DND-41 (cell line): ENCODE measurements around the gene POGLUT3.

Experiments
- ATAC-seq: fragments of 200-7000 bp; cut with Tn5 transposase; 3 replicates; pipeline ENCODE4 v1.9.1; 2021; ENCODE audit warnings: low read depth; ENCODE audit not compliant: insufficient read depth
- DNase-seq: peaks from one replicate; pipeline ENCODE4 v3.0.0-alpha.2; 2020
- H2AFZ ChIP-seq: 2 replicates; pipeline ENCODE4 v1.6.0; 2012; ENCODE audit warnings: low read depth, low read length
- H3K27ac ChIP-seq: 2 replicates; pipeline ENCODE4 v1.5.1; 2012; ENCODE audit warnings: low read length, inconsistent platforms
- H3K27me3 ChIP-seq: fragments of 200-600 bp; sonication (generic); 2 replicates; pipeline ENCODE4 v1.6.0; 2012; ENCODE audit warnings: low read length, mild to moderate bottlenecking, inconsistent platforms; ENCODE audit not compliant: insufficient read depth, poor library complexity
- H3K36me3 ChIP-seq: 2 replicates; pipeline ENCODE4 v1.5.1; 2012; ENCODE audit warnings: low read length, inconsistent platforms; ENCODE audit not compliant: insufficient read depth
- H3K4me1 ChIP-seq: 2 replicates; pipeline ENCODE4 v1.5.1; 2012; ENCODE audit warnings: mild to moderate bottlenecking, low read length; ENCODE audit not compliant: insufficient read depth
- H3K4me2 ChIP-seq: 2 replicates; pipeline ENCODE4 v1.6.0; 2012; ENCODE audit warnings: mild to moderate bottlenecking, moderate library complexity, low read length, inconsistent platforms; ENCODE audit not compliant: insufficient read depth
- H3K4me3 ChIP-seq, 2 experiments: fragments of 200-600 bp in 1 of 2; shearing (Covaris generic) in 1 of 2; 2 replicates each; pipeline ENCODE4 v1.5.1; 2012 to 2016; ENCODE audit warnings: inconsistent platforms in 2 of 2, low read length in 2 of 2, mild to moderate bottlenecking in 2 of 2, low read depth in 1 of 2, moderate library complexity in 1 of 2
- H3K79me2 ChIP-seq: 2 replicates; pipeline ENCODE4 v1.6.0; 2012; ENCODE audit warnings: low read length, inconsistent platforms; ENCODE audit not compliant: insufficient read depth
- H3K9ac ChIP-seq: 2 replicates; pipeline ENCODE4 v1.6.0; 2012; ENCODE audit warnings: low read depth, mild to moderate bottlenecking, inconsistent platforms, low read length, moderate library complexity
- H3K9me3 ChIP-seq: 2 replicates; pipeline ENCODE4 v1.5.1; 2012; ENCODE audit warnings: low read length, moderate library complexity, mild to moderate bottlenecking, inconsistent platforms; ENCODE audit not compliant: insufficient read depth, severe bottlenecking
- H4K20me1 ChIP-seq: 2 replicates; pipeline ENCODE4 v1.6.0; 2012; ENCODE audit warnings: low read length; ENCODE audit not compliant: insufficient read depth
- EZH2 ChIP-seq: IDR thresholded peaks from 3 replicates; pipeline ENCODE4 v1.6.1; 2012; ENCODE audit warnings: borderline replicate concordance, low read depth, mild to moderate bottlenecking, moderate library complexity, low read length, inconsistent platforms; ENCODE audit not compliant: severe bottlenecking
- TF ChIP-seq, protein P1 (sequence below): IDR thresholded peaks from 2 replicates; pipeline ENCODE4 v1.5.1; 2012; ENCODE audit warnings: borderline replicate concordance, low read length, moderate library complexity, mild to moderate bottlenecking; ENCODE audit not compliant: poor library complexity, severe bottlenecking; ENCODE audit errors: extremely low read depth

Gene POGLUT3

DNA sequence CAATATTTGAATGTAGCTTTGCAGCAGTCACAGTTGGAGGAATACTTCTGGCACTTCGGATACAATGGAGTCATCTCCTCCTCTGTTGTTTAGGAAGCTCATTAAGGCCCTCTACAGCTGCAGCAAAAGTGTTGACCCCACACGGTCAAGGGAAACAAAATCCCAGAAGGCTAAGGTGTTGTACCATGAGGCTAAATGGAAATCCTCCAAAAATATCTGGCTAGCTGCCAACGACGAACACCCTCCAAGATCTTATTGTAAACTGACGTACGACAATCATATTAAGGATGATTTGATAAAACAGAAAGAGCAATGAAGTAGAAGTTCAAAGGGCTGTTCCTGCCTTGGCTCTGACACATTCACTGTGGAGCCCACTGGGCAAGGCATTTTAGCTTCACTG lies 4.0 kb downstream of the POGLUT3 start:
- H4K20me1 ChIP-seq = no peaks in the 10 kb centered on the region
- H3K36me3 ChIP-seq = peaks cover 40% of the 10 kb centered on the region
- no peaks in the 10 kb centered on the region for H3K27me3 ChIP-seq
- H3K4me3 ChIP-seq = no peak overlapping the region
- peaks cover 82% of the 10 kb centered on the region for H3K79me2 ChIP-seq
- no peak for TF ChIP-seq EZH2
- TF ChIP-seq, protein P1, sequence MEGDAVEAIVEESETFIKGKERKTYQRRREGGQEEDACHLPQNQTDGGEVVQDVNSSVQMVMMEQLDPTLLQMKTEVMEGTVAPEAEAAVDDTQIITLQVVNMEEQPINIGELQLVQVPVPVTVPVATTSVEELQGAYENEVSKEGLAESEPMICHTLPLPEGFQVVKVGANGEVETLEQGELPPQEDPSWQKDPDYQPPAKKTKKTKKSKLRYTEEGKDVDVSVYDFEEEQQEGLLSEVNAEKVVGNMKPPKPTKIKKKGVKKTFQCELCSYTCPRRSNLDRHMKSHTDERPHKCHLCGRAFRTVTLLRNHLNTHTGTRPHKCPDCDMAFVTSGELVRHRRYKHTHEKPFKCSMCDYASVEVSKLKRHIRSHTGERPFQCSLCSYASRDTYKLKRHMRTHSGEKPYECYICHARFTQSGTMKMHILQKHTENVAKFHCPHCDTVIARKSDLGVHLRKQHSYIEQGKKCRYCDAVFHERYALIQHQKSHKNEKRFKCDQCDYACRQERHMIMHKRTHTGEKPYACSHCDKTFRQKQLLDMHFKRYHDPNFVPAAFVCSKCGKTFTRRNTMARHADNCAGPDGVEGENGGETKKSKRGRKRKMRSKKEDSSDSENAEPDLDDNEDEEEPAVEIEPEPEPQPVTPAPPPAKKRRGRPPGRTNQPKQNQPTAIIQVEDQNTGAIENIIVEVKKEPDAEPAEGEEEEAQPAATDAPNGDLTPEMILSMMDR = no peak
- H3K27ac ChIP-seq = no peak overlapping the region
- H3K4me1 ChIP-seq = peaks cover 47% of the 10 kb centered on the region
- no peak for DNase-seq
- no peaks in the 10 kb centered on the region for H3K9me3 ChIP-seq
- H2AFZ ChIP-seq = no peak overlapping the region
- H3K4me2 ChIP-seq = peak overlapping the region; percentile 38
- H3K9ac ChIP-seq = no peak overlapping the region
- ATAC-seq = no peak

DNA sequence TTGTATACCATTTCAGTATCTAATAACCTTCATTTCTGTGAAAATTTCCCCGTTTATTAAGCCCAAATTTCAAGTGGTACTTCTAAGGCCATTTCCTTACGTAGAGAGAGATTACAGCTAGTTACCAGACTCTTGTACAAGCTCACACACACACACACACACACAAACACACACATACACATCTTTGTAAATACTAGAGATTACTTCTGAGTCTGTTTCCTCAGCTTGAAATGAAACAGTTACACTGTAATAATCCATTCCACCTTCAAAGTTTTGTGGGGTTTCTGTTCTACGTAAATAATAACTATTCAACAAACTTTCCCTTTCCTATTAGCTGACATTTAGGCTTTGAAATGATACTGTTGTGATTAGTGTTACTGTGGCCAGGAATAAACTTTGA lies 6.2 kb downstream of the POGLUT3 start:
- H3K27me3 ChIP-seq = no peaks in the 10 kb centered on the region
- no peaks in the 10 kb centered on the region for H3K9me3 ChIP-seq
- no peak overlapping the region for H3K27ac ChIP-seq
- H3K9ac ChIP-seq = no peak overlapping the region
- no peaks in the 10 kb centered on the region for H4K20me1 ChIP-seq
- H3K79me2 ChIP-seq = peaks cover 60% of the 10 kb centered on the region
- H3K4me2 ChIP-seq = no peak overlapping the region
- ATAC-seq = no peak
- DNase-seq = no peak
- peaks cover 61% of the 10 kb centered on the region for H3K36me3 ChIP-seq
- H3K4me1 ChIP-seq = peaks cover 34% of the 10 kb centered on the region
- no peak overlapping the region for H2AFZ ChIP-seq
- TF ChIP-seq EZH2 = no peak
- TF ChIP-seq, protein P1 = no peak
- no peak overlapping the region for H3K4me3 ChIP-seq

DNA sequence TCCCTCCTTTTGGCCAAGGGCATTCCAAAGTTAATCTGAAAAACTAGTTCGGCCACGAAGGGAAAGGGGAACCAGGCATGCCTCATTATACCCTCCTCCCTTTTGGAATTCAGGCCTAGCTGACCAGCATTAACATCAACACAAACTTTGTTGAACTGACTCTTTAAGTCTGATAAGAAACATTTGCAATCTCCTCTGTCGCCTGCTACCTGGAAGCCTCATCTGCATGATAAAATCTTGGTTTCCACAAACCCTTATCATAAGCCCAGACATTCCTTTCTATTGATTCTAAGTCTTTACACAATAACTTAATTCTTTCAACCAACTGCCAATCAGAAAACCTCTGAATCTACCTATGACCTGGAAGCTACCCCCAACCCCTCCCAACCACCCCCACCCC lies 11.4 kb downstream of the POGLUT3 start:
- ATAC-seq (no peak), DNase-seq (no peak)
- H2AFZ ChIP-seq = no peak overlapping the region
- no peak overlapping the region for H3K27ac ChIP-seq
- no peaks in the 10 kb centered on the region for H3K4me1 ChIP-seq
- TF ChIP-seq, protein P1 = no peak
- TF ChIP-seq EZH2 = no peak
- no peaks in the 10 kb centered on the region for H3K27me3 ChIP-seq
- no peaks in the 10 kb centered on the region for H3K9me3 ChIP-seq
- H3K9ac ChIP-seq = no peak overlapping the region
- peaks cover 92% of the 10 kb centered on the region for H3K36me3 ChIP-seq
- peaks cover 10% of the 10 kb centered on the region; the same call in 1 of the 2 replicates for H3K79me2 ChIP-seq
- H3K4me3 ChIP-seq = no peak overlapping the region
- no peak overlapping the region for H3K4me2 ChIP-seq
- no peaks in the 10 kb centered on the region for H4K20me1 ChIP-seq

DNA sequence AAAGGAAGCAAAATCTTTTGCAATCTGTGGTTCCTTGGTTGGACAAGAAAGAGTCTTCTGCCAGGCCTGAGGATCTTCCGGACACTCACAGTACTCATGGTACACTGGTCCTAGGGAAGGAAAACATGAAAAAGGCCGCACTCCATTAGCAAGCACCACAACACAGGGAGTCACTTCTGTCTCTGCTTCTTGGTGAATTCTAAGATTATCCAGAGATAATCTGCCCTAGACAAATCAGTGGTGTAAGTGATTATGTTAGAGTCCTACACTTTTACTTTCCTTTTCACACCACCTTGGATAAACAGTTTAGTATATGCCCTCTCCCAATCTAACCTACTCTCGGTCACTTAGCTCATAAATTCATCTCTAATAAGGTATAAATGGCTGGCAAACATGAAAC lies 11.9 kb downstream of the POGLUT3 start:
- H3K36me3 ChIP-seq = peaks cover 93% of the 10 kb centered on the region
- 0 out of 3 replicates have a peak, but pooled peaks have one; percentile 33 for ATAC-seq
- TF ChIP-seq, protein P1 = no peak
- TF ChIP-seq EZH2 = no peak

More for the DNA sequence above, 11.9 kb downstream of the POGLUT3 start:
- no peaks in the 10 kb centered on the region for H3K4me1 ChIP-seq
- H3K9me3 ChIP-seq = no peaks in the 10 kb centered on the region
- H2AFZ ChIP-seq = no peak overlapping the region
- no peak overlapping the region for H3K9ac ChIP-seq
- DNase-seq = no peak
- H3K4me2 ChIP-seq = no peak overlapping the region
- no peaks in the 10 kb centered on the region for H3K27me3 ChIP-seq
- H3K27ac ChIP-seq = no peak overlapping the region
- H3K79me2 ChIP-seq = peaks cover 6% of the 10 kb centered on the region; the same call in 1 of the 2 replicates
- H4K20me1 ChIP-seq = no peaks in the 10 kb centered on the region
- no peak overlapping the region for H3K4me3 ChIP-seq
